PC-3 (cell line): ENCODE results near the gene SPHK2. TPM values are rescaled to one million over a fixed set of nuclear protein-coding genes. Genes with fewer than 3 reads are reported as not detected.

ENCODE experiments used
- ATAC-seq: fragments of 200-7000 bp; cut with Tn5 transposase; 2 replicates; pipeline ENCODE4 v1.9.1; 2020; ENCODE audit warnings: mild to moderate bottlenecking, moderate library complexity
- BruUV-seq: library from RNA; stranded (reverse); fragments of 400-500 nt; replicated peaks from 2 replicates; lab custom pipeline; 2021; lab: Mats Ljungman, UMichigan
- CTCF ChIA-PET: fragments of 300-600 bp; sonication (Branson Sonifier 250); formaldehyde crosslinking; loops from one replicate; lab custom pipeline; 2022; ENCODE audit warnings: antibody characterized with exemption; lab: Charles Lee
- POLR2A ChIA-PET: fragments of 300-600 bp; sonication (Branson Sonifier 250); formaldehyde crosslinking; loops from one replicate; lab custom pipeline; 2022; ENCODE audit warnings: antibody characterized with exemption; ENCODE audit not compliant: unreplicated experiment; lab: Charles Lee
- DNase-seq: peaks from one replicate; pipeline ENCODE4 v3.0.0-alpha.2; 2015
- H2AFZ ChIP-seq: fragments of 300-600 bp; sonication (generic); 2 replicates; pipeline ENCODE4 v1.6.0; 2016; ENCODE audit warnings: antibody characterized with exemption, low read length
- H3F3A ChIP-seq: fragments of 300-600 bp; sonication (generic); one replicate; pipeline ENCODE4 v1.6.0; 2017; ENCODE audit warnings: antibody characterized with exemption, low read length, control low read depth, mild to moderate bottlenecking; ENCODE audit not compliant: unreplicated experiment
- H3K27ac ChIP-seq: fragments of 300-600 bp; sonication (generic); 2 replicates; pipeline ENCODE4 v1.5.1; 2016; ENCODE audit warnings: mild to moderate bottlenecking, low read length
- H3K27me3 ChIP-seq: fragments of 300-600 bp; sonication (generic); 2 replicates; pipeline ENCODE4 v1.6.1; 2016; ENCODE audit warnings: low read length, mixed read lengths
- H3K36me3 ChIP-seq: fragments of 300-600 bp; sonication (generic); 2 replicates; pipeline ENCODE4 v1.6.1; 2016; ENCODE audit warnings: low read depth, mixed run types, low read length, mixed read lengths
- H3K4me1 ChIP-seq: fragments of 300-600 bp; sonication (generic); 2 replicates; pipeline ENCODE4 v1.5.1; 2016; ENCODE audit warnings: low read length; ENCODE audit not compliant: insufficient read depth
- H3K4me2 ChIP-seq: fragments of 300-600 bp; sonication (generic); 2 replicates; pipeline ENCODE4 v1.6.0; 2016; ENCODE audit warnings: low read length
- H3K4me3 ChIP-seq: fragments of 300-600 bp; sonication (generic); 2 replicates; pipeline ENCODE4 v1.5.1; 2016; ENCODE audit warnings: mild to moderate bottlenecking, low read length, mixed read lengths
- H3K79me2 ChIP-seq: fragments of 300-600 bp; sonication (generic); 2 replicates; pipeline ENCODE4 v1.6.1; 2017; ENCODE audit warnings: low read length, mixed read lengths
- H3K9ac ChIP-seq: fragments of 300-600 bp; sonication (generic); 2 replicates; pipeline ENCODE4 v1.6.0; 2016; ENCODE audit warnings: mild to moderate bottlenecking, low read length
- H3K9me2 ChIP-seq: fragments of 300-600 bp; sonication (generic); replicated peaks from 2 replicates; pipeline ENCODE4 v1.6.1; 2016; ENCODE audit warnings: mixed run types, low read length, mixed read lengths
- H3K9me3 ChIP-seq: fragments of 300-600 bp; sonication (generic); 2 replicates; pipeline ENCODE4 v1.6.1; 2016; ENCODE audit warnings: low read length, mixed read lengths
- H4K20me1 ChIP-seq: fragments of 300-600 bp; sonication (generic); 2 replicates; pipeline ENCODE4 v1.6.1; 2016; ENCODE audit warnings: low read length, mixed read lengths
- EZH2 ChIP-seq: fragments of 300-600 bp; sonication (generic); IDR thresholded peaks from one replicate; pipeline ENCODE4 v1.6.1; 2017; ENCODE audit warnings: antibody characterized with exemption, mild to moderate bottlenecking, low read length; ENCODE audit not compliant: unreplicated experiment
- EZH2phosphoT487 ChIP-seq: fragments of 300-600 bp; sonication (generic); IDR thresholded peaks from 2 replicates; pipeline ENCODE4 v1.6.1; 2018; ENCODE audit warnings: mild to moderate bottlenecking, antibody characterized with exemption, low read length, borderline replicate concordance
- intact Hi-C: fragments of 100-400 bp; cut with micrococcal nuclease; formaldehyde crosslinking; loops from 2 replicates; pipeline ENCODE4 v1.9.0; 2023
- total RNA-seq: library from RNA; depleted of rRNA; stranded (reverse); fragments of >200 nt; gene quantifications from 2 replicates; pipeline ENCODE4 v1.2.3, GENCODE V29; 2014
- TF ChIP-seq, protein P1 (sequence below): fragments of 300-600 bp; sonication (generic); conservative IDR thresholded peaks from 2 replicates; pipeline ENCODE4 v1.5.1; 2017; ENCODE audit warnings: antibody characterized with exemption, low read depth, mild to moderate bottlenecking, low read length

Gene SPHK2
- total RNA-seq, 1 experiment from 2014 or later: 8.5 TPM

DNA sequence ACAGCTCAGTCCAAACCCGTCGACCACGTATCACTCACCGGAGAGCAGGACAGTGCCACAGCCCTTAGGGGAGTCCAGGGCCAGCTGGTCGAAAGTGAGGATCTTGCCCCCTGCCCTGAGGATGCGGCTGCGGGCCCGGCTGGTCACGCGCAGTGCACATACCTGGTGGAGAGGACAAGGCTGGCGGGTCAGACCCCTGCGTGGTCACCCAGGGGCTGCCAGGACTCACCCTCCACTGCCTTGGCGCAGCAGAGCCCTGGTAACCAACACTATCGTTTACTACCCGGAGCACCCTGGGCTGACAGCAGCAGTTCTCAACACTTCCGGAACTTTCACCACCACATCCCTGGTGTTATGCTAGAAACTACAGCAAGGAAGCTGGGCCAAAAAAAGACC lies 3.3 kb upstream of the SPHK2 start:
- POLR2A ChIA-PET: no interaction called here

DNA sequence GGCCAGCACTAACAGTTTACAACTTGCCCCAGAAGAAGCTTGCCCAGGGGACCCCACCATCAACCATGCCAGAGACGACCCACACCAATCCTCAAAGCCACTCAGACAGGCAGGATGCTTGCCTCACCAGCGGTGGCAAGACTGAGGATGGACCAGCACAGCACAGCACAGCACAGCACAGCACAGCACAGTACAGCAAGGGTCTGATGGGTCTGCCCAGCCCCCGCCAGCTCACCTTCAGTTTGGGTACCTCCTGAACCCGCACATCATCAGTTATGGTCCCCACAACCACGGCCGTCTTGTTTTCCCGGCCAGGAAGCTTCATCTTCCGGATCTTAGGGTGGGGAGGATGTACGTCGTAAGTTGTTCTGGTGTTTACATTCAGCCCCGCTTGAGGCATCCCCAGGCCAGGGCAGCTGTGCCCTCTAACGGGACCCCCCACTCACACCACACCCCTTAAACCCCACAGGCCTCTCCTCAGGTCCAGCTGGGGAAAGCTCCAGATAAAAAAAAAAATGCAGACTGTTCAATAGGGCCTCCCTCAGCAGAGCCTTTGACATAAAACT lies 2.7 kb upstream of the SPHK2 start:
- Histone ChIP-seq H3K9me2 (no peaks in the 10 kb centered on the region), H3K9ac (no peak overlapping the region; the same call in 1 of the 2 replicates), H3K4me2 (peak overlapping the region; percentile 98), H3K27ac (no peak overlapping the region), H3K27me3 (no peaks in the 10 kb centered on the region), H3K4me3 (peak overlapping the region; percentile 100), H3K36me3 (peaks cover 35% of the 10 kb centered on the region), H3K79me2 (peaks cover 42% of the 10 kb centered on the region), H4K20me1 (peaks cover 32% of the 10 kb centered on the region), H2AFZ (no peak overlapping the region), H3K4me1 (peaks cover 27% of the 10 kb centered on the region), H3K9me3 (no peaks in the 10 kb centered on the region), H3F3A (no peaks in the 10 kb centered on the region)
- no peak for DNase-seq
- TF ChIP-seq EZH2 (no peak), EZH2phosphoT487 (no peak)
- TF ChIP-seq, protein P1, sequence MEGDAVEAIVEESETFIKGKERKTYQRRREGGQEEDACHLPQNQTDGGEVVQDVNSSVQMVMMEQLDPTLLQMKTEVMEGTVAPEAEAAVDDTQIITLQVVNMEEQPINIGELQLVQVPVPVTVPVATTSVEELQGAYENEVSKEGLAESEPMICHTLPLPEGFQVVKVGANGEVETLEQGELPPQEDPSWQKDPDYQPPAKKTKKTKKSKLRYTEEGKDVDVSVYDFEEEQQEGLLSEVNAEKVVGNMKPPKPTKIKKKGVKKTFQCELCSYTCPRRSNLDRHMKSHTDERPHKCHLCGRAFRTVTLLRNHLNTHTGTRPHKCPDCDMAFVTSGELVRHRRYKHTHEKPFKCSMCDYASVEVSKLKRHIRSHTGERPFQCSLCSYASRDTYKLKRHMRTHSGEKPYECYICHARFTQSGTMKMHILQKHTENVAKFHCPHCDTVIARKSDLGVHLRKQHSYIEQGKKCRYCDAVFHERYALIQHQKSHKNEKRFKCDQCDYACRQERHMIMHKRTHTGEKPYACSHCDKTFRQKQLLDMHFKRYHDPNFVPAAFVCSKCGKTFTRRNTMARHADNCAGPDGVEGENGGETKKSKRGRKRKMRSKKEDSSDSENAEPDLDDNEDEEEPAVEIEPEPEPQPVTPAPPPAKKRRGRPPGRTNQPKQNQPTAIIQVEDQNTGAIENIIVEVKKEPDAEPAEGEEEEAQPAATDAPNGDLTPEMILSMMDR: no peak
- intact Hi-C loops: no loop called here
- no TSS peak for BruUV-seq
- ChIA-PET POLR2A (interaction anchor here (0.6 kb wide), 1 partner anchor 1764 kb away, joined by 4 read pairs; no protein-coding TSS in a partner anchor), CTCF (no interaction called here)
- no peak for ATAC-seq

More for the DNA sequence above, 3.3 kb upstream of the SPHK2 start:
- Histone ChIP-seq H4K20me1 (peaks cover 32% of the 10 kb centered on the region), H3K4me1 (peaks cover 27% of the 10 kb centered on the region), H3K27me3 (no peaks in the 10 kb centered on the region), H2AFZ (no peak overlapping the region), H3K9ac (no peak overlapping the region), H3K4me2 (peak overlapping the region; percentile 98; the same call in 1 of the 2 replicates), H3F3A (no peaks in the 10 kb centered on the region), H3K36me3 (peaks cover 35% of the 10 kb centered on the region), H3K4me3 (peak overlapping the region; percentile 100; the same call in 1 of the 2 replicates), H3K9me2 (no peaks in the 10 kb centered on the region), H3K9me3 (no peaks in the 10 kb centered on the region), H3K27ac (no peak overlapping the region), H3K79me2 (peaks cover 42% of the 10 kb centered on the region)
- no TSS peak for BruUV-seq
- TF ChIP-seq EZH2phosphoT487 (no peak), EZH2 (no peak)
- TF ChIP-seq, protein P1: no peak
- no peak for DNase-seq
- CTCF ChIA-PET: no interaction called here
- intact Hi-C loops: no loop called here
- ATAC-seq: no peak
